NCI-H2196 treated with DMSO at 0.1 percent for 48 hours (cell line): ENCODE data around the gene NOXA1.

Experiments used
- DNase-seq: peaks from one replicate; lab custom pipeline; 2025; ENCODE audit not compliant: unreplicated experiment; lab: John Stamatoyannopoulos, UW

NOXA1 gene

DNA sequence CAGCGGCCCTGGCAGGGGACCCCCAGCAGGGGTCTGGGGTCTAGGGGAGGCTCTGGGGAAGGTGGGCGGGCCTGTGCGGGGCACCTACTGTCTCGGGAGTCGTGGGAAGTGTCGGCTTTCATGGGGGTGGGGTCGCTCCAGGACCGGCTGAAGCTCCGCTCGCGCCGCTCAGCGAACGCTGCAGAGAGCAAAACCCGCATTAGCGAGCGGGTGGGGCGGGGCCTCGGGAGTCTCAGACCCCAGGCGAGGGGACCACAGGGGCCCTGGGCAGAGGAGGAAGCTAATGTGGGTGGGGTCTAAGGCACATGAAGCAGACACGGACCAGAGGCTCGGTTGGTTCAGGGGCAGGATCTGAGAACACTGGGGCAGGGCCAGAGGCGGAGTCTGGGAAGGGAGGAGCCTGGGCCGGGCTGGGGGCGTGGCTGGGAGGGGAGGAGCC is 30.5 kb downstream of the NOXA1 start:
- no peak for DNase-seq

DNA sequence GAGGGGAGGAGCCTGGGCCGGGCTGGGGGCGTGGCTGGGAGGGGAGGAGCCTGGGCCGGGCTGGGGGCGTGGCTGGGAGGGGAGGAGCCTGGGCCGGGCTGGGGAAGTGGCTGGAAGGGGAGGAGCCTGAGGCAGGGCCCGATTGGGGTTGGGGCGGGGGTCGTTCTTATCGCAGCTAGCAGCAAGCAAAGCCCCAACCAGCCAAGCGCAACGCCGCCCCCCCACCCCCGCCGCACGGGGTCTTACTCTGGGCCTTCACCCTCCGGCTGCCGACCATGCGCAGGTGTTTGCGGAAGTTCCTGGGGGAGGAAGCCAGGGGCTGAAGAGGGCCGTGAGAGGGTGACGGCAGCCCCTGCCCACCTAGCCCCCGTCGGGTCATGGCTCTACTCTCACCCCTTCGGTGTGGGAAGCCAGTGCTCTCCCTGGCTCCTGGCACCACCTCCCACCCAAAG is 31.0 kb downstream of the NOXA1 start:
- DNase-seq: no peak

DNA sequence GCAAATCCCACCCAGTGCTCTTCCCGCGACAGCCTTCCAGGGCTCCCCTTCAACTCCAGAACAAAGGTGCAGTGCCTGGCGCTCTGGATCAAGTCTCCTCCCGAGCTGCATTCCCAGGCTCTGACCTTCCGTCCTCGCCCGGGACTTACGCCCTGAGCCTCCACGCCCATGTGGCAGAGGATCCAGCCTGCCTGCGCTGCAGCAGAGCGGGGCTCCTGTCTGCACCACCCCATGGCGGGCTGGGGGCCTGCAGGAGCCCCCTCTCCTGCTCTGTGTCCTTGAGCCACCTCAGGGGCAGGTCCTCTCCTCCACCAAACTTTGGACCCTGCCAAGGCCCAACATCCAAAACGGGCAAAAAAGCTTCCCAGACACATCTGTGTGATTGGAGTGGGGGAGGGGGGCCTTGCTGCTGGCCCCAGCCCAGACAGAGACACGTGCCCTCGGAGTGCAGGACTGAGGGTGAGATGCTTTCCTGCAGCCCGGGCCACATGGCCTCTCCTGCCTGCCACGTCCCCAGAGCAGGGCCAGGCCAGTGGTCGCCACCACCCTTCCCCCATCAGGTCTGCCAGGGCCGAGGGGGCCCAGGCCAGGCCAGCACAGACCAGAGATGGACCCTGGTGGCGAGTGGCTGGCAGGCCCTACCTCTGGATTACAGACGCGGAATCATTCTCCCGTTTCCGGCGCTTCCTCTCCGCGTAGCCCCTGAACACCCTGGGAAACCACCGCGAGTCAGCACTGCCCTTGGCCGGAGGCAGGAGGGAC is 31.6 kb downstream of the NOXA1 start:
- DNase-seq: no peak

DNA sequence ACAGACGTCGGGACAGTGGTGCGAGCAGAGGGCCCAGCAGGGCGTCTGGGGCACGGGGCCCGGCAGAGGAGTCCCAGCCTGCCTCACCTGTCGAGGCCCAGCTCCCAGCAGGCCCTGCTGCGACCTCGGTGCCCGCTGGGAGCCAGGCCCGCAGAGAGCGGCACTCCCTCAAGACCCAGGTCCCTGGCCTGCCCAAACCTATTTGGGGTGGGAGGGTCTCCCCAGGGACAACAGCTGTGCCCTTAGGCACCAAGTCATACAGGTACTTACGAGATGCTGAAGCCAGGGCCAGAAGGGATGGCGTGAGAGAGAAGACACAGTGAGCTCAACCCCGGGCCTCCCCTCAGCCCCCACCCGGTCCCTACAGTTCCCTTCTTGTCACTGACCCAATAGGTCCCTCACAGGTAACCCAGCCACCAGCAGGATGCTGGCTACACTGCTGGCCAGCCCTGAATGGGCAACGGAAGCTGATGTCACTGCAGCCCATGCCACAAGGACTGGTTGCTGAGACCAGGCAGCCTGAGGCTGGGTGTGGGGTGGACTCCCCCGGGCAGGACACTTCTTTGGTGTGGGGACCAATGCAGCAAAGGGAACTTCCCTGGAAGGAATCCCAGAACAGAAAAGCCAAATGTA is 32.3 kb downstream of the NOXA1 start:
- no peak for DNase-seq

DNA sequence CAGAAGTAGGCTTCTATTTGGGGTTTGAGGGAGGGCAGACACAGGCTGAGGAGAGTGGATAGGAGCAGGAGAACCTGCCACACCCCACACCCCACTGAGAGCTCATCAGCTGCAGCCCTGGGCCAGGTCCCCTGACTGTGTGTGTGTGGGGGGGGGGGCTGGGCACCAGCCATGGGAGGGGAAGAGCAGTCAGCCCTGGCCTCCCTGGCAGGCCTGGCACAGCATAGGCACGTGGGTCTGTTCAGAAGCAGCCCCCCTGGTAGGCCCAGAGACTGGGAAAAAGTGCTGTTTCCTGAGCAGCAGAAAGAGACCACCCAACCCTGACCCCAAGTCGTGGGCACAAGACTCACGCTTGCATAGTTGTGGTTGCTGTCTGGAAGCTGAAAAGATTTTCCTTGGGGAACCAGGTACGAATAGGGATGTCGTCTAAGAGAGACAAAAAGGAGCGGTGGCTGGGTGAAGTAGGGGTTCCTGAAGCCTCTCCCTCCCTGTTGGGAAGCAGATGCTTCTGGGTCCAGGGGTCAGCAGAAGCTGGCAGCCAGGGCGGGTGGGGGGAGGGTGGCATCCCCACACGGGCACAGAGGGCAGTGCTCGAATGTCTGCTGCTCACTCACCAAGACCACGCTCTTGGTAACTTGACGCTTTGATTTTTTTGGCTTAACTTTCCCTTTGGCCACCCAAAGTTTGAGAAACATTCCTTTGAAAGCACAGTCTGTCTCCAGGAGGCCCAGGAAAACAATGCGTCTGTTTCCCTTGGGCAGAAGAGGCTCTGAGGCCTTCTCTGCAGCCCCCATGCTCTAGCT is 33.1 kb downstream of the NOXA1 start:
- no peak for DNase-seq

DNA sequence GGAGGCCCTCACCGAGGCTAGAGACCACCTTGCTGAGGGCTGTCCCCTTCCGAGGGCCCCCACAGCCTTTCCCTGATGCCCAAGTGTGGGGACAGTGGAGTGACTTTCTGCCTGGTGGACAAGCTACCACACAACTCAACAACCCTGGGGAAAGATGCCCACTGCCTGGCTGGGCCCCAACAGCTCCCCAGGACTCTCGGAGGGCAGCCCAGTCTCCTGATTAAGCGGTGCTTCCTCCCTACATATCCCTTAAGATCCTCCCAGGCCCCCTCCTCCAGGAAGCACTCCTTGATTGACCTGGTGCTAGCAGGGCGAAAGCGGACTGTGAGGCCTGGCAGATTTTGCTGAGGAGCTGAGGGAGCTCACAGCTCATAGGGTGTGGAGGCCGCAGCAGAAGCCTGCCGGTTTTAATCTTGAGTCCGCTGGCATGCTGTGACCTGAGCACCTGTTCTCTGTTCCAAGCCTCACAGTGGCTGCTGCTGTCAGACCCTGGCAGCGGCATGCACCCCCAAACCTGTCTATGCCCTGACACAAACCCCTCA is 33.7 kb downstream of the NOXA1 start:
- DNase-seq: no peak

DNA sequence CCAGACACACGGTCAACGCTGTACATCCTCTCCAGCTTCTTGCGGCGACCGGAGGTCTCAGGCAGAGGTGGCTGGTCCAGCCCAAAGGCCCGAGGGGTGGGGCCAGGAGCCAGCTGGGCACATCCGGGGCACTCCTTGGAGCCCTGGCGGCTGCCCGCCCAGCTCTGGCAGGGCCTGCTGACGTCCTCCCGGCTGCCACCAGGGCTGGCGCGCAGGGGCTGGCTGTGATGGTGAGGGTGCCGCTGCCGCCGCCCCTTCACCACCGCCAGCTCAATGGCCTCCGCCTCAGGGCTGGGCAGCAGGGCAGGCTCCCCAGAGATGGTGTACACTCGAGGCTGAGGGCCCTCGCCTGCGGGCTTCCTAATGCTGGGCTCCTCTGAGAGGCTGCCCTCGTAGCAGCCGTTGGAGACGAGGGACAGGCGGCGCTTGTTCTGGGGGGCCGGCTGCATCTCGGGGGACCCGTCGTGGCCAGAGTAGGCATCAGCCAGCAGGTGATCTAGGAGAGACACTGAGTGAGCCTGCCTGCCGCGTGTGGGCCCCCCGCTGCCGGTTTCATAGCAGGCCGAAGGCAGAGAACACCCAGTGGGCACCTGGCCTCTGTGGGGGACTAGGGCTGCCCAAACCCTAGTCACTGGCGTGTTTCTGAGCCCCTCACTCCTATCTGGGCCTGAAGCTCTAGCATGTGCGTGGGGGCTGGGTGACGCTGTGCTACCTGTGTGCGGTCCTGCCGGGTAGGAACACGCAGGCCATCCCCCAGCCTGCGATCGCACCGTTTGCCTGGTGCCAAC is 34.4 kb downstream of the NOXA1 start:
- DNase-seq: no peak

DNA sequence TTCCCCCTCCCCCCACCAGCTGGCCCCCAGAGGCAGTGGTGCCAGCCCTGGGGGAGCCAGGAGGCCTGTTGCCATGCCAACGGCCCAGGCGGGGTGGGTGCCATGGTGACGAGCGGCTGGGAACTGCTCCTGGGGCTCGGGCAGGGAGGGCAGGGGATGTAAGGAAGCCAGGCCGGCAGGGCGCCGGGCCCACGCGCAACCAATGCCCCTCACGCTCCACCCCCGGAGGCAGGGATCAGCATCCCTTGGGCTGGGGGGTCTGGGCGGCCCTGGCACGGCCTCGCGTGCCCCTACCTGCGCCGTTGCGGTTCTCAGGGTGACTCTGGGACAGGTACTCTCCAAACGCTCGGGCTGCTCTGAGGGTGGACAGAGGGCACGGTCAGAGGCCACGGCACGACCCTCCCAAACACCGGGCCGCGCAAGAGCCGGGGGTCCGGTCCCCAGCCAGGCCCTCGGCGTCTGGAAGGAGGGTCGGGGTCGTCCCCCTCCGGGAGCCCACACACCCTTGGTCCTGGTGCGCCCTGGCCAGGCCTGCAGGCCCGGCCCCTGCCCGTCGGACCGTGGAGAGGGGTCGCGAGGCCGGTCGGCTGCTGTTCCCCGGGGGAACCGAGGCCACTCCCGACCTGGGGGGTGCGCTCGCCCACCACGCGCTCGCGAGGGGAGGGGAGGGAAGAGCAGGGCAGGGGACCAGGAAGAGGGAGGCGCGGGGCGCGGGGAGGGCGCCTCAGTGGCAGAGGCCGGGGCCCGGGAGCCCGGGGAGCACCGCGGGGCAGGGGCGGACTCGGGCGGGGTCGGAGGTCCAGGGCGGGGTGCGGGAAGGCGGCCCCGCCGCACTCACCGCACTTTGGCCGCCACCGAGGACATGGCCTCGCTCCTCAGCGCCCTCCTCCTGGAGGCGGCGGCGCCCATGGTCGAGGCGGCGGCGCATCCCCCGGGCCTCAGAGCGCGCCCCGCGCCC is 35.3 kb downstream of the NOXA1 start:
- DNase-seq: no peak

DNA sequence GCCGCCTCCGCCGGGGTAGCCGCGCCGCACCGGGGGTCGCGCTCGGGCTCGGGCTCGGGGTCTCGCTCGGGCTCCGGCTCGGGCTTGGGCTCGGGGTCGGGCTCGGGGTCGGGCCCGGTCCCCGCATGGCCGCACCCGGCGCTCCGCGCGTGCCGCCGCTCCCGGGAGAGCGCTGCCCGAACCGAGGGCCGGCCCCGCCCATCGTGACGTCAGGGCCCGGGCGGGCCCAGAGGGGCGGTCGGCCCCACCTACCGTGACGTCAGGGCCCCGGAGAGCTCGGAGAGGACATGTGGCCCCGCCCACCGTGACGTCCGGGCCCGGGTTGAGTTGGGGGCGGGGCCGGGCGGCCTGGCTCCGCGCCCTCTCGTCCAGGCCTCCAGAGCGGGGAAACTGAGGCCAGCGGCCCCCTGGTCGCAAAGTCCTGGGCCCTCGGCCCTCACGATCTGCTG is 36.0 kb downstream of the NOXA1 start, which contains the start of gene NSMF:
Gene NSMF, minus strand, starts transcription at position 183 of the 449 bp plus-strand sequence. CDS start 232 bp downstream, outside the sequence.
- DNase-seq: peak; percentile 65

DNA sequence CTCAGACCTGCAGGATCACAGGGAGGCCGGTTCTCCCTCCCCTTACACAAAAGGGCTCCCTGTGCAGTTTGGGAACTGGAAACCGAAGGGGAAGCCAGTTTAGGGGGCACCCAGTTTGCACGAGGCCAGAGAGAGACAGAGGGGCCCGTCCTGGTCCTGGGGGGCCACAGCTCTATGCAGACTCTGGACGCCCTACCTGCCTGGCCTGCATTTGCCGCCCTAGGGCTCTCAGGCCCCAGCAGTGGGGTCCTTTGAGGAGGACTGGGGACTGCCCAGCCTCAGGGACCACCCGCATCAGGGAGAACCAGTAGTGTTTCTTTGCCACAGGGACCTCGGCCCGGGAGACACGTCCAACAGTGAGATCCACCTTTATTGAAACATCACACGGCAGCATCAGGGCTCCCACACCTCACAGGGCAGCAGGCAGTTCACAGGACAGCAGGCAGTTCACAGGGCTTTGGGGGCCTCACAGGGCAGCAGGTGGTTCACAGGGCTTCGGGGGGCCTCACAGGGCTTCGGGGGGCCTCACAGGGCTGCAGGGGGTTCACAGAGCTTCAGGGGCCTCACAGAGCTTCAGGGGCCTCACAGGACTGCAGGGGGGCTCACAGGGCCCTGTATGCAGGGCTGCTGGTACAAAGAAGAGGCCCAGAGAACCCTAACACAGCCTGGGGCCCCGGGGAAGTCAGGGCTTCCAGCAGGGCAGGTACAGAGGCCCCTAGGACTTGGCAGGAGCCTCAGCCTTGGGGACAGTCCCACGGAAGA is 36.6 kb downstream of the NOXA1 start:
- no peak for DNase-seq

DNA sequence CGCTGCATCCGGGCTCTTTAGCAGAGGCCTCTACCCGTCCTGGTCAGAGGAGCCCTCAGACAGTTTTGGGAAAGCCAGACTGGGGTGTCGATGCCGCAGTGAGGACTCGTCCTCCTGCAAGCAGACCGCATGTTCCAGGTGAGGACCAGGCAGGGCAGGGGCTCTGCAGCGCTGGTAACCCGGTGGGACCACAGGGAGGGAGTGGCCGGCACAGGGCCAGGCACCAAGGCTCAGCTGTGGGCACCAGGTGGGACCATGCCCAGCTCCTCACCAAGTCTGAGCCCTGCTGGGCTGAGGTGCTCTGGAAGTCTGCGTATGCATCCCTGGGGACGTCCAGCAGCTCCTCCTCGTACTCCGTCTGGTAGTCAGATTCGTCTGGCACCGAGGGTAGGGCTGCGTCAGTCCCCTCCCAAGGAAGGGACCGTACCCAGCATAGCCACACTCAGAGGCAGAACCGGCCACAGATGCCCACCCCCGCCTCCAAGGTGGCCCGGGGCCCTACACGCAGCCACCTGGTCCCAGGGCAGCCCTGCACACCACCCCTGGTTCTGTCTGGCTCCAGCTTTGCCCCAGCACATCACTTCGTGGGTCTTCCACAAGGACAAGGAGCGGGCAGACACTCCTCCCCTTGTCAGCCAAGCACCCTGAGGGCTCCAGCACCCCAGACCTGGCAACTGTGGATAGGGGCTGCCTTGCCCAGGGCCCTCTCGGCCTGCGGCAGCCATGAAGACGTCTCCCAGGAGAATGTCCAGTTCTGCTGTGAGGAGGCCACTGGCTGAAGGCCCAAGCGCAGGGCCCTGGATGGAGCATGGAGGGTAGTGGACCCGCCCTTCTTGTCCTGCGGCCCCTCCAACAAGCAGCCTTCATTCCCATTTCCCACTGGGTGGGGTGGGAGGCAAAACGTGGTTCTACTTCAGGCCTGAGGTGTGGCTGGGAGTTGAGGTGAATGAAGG is 37.4 kb downstream of the NOXA1 start:
- no peak for DNase-seq

DNA sequence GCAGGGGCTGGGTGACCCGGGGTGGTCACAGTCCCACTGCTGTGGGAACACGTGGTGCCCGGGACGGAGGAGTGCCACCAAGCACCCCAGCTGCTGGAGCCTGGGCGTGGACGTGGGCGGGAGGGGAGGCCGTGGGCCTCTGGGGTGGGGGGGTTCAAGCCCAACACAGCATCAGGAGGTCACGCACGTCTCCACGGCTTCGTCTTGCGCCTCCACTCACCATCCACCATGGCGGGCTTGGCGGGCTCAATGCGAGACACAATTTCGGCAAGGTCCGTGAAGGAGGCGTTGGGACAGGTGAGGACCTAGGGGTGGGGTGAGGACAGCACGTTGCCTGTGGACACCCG is 38.1 kb downstream of the NOXA1 start:
- no peak for DNase-seq

DNA sequence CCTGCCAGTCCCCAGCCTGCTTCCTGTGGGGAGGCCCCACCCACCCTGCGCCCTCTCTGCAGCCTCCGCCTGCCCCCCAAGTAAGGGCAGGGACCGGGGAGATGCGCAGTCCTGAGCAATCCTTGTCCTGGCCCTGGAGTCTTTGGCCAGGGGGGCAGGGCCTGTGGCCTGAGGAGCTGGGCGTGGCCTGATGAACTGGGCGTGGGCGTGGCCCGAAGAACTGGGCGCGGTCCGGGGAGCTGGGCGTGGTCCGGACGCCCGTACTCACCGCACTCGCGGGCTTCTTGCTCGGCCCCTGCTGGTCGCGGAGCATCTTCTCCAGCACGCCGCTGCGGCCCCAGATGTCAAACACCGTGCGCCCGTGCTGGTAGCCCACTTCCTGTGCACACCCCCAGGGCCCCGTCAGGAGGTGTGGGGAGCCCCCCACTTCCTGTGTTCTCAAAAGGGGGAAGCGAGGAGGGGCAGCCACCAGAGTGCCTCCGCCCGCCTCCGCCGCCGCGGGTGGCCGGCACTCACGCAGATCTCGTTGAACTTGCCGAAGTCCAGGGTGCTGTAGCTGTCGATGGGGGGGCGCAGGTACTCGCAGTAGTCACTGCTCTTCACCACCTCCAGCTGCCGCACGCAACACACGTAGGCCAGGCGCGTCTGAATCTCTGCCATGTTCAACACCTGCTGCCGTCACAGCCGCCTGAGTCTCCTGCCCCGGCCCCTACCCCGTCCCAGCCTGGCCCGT is 38.6 kb downstream of the NOXA1 start:
- no peak for DNase-seq

DNA sequence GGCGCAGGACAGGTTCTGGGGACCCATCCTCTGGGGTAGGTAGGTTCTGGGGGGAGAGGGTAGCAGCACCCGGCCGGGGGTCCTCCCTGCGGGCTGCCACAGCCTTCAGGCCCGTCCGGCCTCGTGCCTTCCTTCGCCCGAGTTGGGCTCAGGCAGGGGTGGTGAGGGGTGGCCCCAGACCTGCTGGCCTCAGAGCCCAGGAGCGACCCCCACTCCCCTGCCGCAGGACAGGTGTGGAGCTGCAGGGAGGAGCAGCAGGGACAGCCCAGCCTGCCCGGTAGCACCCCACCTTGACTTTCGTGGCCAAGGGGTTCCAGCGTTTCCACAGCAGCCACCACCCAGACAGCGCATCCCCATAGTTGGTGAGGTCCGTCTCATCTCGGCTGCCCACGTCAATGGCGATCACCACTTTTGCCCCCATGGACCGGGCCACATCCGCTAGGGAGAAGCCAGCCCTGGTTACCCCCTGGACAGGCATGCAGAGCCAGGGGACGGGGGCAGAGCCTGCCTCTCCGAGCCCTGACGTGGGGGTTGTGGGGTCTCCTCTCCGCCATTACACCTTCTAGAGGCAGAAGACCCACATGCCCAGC is 39.3 kb downstream of the NOXA1 start:
- no peak for DNase-seq

DNA sequence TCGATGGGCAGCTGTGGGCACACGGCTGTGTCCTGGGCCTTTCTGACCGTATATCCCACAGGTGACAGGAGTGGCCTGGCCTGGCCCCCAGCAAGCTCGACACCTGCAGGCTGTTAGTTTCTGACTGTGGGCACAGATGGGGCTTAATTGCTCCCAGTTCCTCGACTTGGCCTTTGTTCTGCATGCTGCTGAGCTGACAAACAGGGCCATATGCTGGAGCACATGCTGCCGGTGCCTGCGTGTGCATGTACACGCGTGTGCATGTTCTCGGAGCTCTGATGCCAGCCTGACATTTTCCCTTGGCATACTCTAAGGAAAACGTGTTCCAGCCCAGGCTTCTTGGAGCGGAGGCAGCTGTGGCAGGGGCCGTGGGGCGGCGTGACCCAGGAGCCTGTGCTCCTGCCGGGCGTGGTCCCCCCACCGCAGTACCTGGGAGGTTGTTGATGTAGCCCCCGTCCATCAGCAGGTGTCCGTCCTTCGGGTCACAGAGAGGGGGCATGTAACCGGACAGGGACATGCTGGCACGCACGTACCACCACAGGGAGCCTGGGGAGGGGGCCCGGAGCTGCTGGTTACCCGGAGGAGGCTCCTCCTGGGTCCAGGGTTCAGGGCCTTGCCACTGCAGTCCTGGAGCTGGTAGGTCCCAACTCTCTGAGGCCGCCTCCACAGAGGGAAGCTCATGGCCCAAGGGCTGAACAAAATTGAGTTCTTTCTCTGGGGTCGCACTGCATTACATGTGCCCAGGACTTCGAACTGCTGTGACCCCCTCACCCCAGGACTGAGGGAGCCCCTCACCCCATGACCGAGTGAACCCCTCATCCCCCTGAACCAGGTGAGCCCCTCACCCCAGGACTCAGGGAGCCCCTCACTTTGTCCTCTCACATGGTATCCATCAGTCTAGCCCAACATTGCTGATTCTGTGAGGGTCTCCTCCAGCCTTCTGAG is 40.1 kb downstream of the NOXA1 start:
- DNase-seq: no peak

DNA sequence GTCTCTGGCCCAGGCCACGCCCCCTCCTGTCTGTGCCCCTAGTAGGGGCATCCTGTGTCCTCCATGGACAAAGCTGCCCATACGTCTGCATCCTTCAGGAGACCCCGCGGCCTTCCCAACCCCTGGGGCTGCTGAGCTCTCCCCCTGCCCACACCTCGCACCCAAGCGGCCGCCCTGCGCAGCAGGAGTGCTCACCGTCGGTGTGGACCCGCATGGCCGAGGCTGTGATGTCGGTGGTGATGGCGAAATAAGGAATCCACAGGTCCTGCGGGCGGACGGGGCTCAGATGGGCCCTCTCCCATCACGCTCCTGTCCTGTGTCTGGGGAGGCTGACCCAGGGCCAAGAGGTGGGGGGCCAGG is 40.7 kb downstream of the NOXA1 start:
- no peak for DNase-seq
